ACC112 (cell line): ENCODE measurements around the gene OASL.
A peak's percentile ranks its signal among the peaks of the same experiment; 100 is the strongest.

Experiments used
- H2AFZ ChIP-seq: fragments of 200-600 bp; sonication (generic); one replicate; pipeline ENCODE4 v1.6.0; 2017; ENCODE audit warnings: antibody characterized with exemption, low read length; ENCODE audit not compliant: unreplicated experiment
- H3K27ac ChIP-seq: fragments of 200-600 bp; sonication (generic); 2 replicates; pipeline ENCODE4 v1.5.1; 2014; ENCODE audit warnings: low read depth, mild to moderate bottlenecking, antibody characterized with exemption, low read length, moderate library complexity
- H3K27me3 ChIP-seq: fragments of 200-600 bp; sonication (generic); 2 replicates; pipeline ENCODE4 v1.6.1; 2014; ENCODE audit warnings: mild to moderate bottlenecking, antibody characterized with exemption, low read length, moderate library complexity, mixed read lengths; ENCODE audit not compliant: insufficient read depth
- H3K36me3 ChIP-seq: fragments of 200-600 bp; sonication (generic); 2 replicates; pipeline ENCODE4 v1.6.1; 2016; ENCODE audit warnings: mild to moderate bottlenecking, antibody characterized with exemption, low read length, moderate library complexity, mixed read lengths; ENCODE audit not compliant: insufficient read depth
- H3K4me1 ChIP-seq: fragments of 200-600 bp; sonication (generic); one replicate; pipeline ENCODE4 v1.6.1; 2016; ENCODE audit warnings: low read length, mixed read lengths; ENCODE audit not compliant: insufficient read depth, unreplicated experiment, control insufficient read depth
- H3K4me3 ChIP-seq: fragments of 200-600 bp; sonication (generic); 2 replicates; pipeline ENCODE4 v1.5.1; 2014; ENCODE audit warnings: mild to moderate bottlenecking, low read depth, low read length
- H3K79me2 ChIP-seq: fragments of 200-600 bp; sonication (generic); one replicate; pipeline ENCODE4 v1.6.0; 2016; ENCODE audit warnings: low read length; ENCODE audit not compliant: control insufficient read depth, unreplicated experiment, insufficient read depth

The OASL gene

DNA sequence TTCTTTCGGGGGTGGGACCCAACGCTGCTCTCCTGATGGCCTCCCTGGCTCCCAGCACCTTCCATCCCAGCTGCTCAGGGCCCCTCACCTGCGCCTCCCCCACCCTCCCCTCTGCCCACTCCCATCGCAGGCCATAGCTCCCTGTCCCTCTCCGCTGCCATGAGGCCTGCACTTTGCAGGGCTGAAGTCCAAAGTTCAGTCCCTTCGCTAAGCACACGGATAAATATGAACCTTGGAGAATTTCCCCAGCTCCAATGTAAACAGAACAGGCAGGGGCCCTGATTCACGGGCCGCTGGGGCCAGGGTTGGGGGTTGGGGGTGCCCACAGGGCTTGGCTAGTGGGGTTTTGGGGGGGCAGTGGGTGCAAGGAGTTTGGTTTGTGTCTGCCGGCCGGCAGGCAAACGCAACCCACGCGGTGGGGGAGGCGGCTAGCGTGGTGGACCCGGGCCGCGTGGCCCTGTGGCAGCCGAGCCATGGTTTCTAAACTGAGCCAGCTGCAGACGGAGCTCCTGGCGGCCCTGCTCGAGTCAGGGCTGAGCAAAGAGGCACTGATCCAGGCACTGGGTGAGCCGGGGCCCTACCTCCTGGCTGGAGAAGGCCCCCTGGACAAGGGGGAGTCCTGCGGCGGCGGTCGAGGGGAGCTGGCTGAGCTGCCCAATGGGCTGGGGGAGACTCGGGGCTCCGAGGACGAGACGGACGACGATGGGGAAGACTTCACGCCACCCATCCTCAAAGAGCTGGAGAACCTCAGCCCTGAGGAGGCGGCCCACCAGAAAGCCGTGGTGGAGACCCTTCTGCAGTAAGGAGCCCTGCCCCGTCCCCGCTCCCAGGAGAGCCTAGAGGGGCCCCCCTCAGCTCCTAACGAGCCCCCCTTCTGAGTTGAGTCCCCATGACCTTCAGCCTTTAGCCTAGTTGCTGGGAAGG is 60.5 kb downstream of the OASL start, which contains the start of gene HNF1A:
Gene HNF1A, plus strand, starts transcription at position 248 of the 924 bp plus-strand sequence. Its CDS starts 226 bp downstream, at position 474.
- H2AFZ ChIP-seq = no peak within 1 kb of the TSS
- H3K27me3 ChIP-seq = no peaks in the 10 kb centered on the region
- H3K4me1 ChIP-seq = no peaks in the 10 kb centered on the region
- no peak within 1 kb of the TSS for H3K4me3 ChIP-seq
- no peaks in the 10 kb centered on the region for H3K79me2 ChIP-seq
- no peak within 1 kb of the TSS for H3K27ac ChIP-seq
- H3K36me3 ChIP-seq = no peaks in the 10 kb centered on the region

DNA sequence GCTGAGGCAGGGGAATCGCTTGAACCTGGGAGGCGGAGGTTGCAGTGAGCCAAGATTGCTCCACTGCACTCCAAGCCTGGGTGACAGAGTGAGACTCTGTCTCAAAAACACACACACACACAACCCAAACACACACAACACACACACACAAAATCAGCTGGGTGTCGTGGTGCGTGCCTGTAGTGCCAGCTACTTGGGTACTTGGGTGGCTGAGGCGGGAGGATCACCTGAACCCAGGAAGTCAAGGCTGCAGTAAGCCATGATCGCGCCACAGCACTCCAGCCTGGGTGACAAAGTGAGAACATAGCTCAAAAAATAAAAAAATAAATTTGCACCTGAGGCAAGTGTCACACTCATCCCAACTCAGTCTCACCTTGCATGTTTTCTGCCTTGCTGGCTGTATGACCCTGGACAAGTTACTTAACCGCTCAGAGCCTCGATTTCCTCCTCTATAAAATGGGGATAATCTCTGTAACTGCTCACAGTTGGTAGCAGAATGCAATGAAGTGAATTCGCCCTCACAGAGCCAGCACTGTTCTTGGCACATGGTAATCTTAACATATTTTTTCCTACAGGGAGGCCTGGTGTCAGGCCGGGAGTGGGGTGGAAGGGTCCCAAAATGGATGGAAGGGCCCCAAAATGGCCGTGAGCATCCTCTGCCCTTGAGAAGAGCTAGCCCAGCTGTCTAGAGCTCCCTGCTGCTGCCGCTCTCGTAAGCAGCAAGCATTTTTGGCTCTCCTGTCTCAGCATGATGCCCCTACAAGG is 61.3 kb downstream of the OASL start:
- Histone ChIP-seq H3K27ac (no peak overlapping the region), H3K79me2 (no peaks in the 10 kb centered on the region), H3K36me3 (no peaks in the 10 kb centered on the region), H3K4me3 (no peak overlapping the region), H3K4me1 (no peaks in the 10 kb centered on the region), H2AFZ (no peak overlapping the region), H3K27me3 (no peaks in the 10 kb centered on the region)

- Histone ChIP-seq H3K27ac (no peak overlapping the region), H3K79me2 (no peaks in the 10 kb centered on the region), H3K4me3 (no peak overlapping the region), H3K36me3 (no peaks in the 10 kb centered on the region), H3K4me1 (no peaks in the 10 kb centered on the region), H3K27me3 (no peaks in the 10 kb centered on the region), H2AFZ (no peak overlapping the region)
Observed at GRCh38 chr12:120972870-120973543, 66.0 kb downstream of the OASL start.

DNA sequence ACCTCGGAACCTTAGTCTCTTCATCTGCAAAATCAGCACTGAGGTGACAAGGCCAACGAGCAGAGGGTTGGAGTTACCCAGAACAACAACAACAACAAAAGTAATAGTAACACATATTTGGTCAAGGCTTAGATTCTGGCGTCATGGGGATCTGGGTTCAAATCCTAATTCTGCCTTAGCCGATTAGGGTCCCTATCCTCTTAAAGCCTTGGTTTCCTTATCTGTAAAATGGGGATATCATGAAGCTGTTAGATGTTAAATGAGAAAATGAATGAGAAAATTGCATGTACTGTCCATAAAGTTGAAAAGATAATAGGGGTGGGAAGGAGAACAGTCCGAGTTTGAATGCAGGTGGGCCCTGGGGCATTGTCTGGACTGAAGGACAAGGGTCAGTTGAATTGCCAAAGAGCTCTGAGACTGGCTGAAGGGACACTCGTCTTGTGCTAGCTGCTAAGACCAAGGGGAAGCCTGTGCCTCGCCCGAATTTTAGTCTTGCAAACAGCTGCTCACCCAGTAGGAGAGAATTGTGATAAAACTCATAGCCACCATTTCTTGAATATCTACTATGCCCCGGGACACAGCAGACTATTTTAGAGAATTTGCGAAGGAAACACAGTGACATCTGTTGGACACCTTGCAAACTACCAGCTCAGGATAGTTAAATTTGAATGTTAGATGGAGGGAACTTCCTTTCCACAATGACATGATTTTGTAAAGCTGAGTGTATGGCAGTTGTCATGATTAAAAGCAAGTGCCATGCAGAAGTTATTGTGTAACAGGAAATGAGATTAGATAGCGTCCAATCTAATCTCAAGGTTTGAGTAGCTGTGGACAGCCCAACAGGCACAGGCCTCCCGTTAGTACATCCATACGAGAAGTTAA is 67.5 kb downstream of the OASL start:
- Histone ChIP-seq H2AFZ (peak overlapping the region; percentile 17), H3K4me1 (no peaks in the 10 kb centered on the region), H3K27ac (no peak overlapping the region)

DNA sequence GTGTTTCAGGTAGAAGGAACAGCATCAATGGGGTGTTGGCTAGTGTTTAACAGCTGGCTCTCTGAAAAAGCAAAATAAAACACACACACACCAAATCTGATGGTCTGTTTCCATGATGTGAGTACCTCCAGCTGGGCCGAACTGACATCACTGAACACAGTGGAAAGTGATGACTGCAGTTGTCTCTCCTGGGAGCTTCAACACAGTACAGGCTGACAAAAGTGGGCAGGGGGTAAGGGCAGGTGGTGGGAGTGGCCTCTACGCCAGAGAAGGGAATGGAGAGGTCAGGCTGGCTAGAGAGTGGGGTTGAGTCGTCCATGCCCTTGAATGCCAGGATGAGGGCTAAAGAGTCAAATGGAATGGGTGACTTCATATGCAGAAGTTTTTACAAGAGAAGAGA is 68.7 kb downstream of the OASL start:
- no peak overlapping the region for H2AFZ ChIP-seq
- no peak overlapping the region for H3K4me3 ChIP-seq
- H3K27me3 ChIP-seq = no peaks in the 10 kb centered on the region
- no peaks in the 10 kb centered on the region for H3K36me3 ChIP-seq
- no peak overlapping the region for H3K27ac ChIP-seq
- no peaks in the 10 kb centered on the region for H3K4me1 ChIP-seq
- H3K79me2 ChIP-seq = no peaks in the 10 kb centered on the region

More for the DNA sequence above, 67.5 kb downstream of the OASL start:
- Histone ChIP-seq H3K27me3 (no peaks in the 10 kb centered on the region), H3K4me3 (no peak overlapping the region), H3K79me2 (no peaks in the 10 kb centered on the region), H3K36me3 (no peaks in the 10 kb centered on the region)
